NCI-H345 treated with DMSO at 0.1 percent for 48 hours (cell line): ENCODE measurements around the gene SDC3.

Experiments used
- DNase-seq: peaks from one replicate; lab custom pipeline; 2025; ENCODE audit not compliant: unreplicated experiment; lab: John Stamatoyannopoulos, UW

SDC3 gene

GRCh38 chr1:30905916-30906620 is 2.5 kb downstream of the SDC3 start:
- no peak for DNase-seq

GRCh38 chr1:30905403-30905802 is 3.2 kb downstream of the SDC3 start:
- DNase-seq = no peak

GRCh38 chr1:30904962-30905335 is 3.6 kb downstream of the SDC3 start:
- DNase-seq = no peak

GRCh38 chr1:30904191-30904961 is 4.2 kb downstream of the SDC3 start:
- DNase-seq = no peak

- no peak for DNase-seq
Observed at GRCh38 chr1:30903343-30904034, 5.1 kb downstream of the SDC3 start.

- no peak for DNase-seq
Observed at GRCh38 chr1:30902593-30903290, 5.8 kb downstream of the SDC3 start.

GRCh38 chr1:30901798-30902581 is 6.6 kb downstream of the SDC3 start:
- no peak for DNase-seq

GRCh38 chr1:30900931-30901560 is 7.5 kb downstream of the SDC3 start:
- DNase-seq = no peak

GRCh38 chr1:30900486-30900885 is 8.1 kb downstream of the SDC3 start:
- no peak for DNase-seq

DNA sequence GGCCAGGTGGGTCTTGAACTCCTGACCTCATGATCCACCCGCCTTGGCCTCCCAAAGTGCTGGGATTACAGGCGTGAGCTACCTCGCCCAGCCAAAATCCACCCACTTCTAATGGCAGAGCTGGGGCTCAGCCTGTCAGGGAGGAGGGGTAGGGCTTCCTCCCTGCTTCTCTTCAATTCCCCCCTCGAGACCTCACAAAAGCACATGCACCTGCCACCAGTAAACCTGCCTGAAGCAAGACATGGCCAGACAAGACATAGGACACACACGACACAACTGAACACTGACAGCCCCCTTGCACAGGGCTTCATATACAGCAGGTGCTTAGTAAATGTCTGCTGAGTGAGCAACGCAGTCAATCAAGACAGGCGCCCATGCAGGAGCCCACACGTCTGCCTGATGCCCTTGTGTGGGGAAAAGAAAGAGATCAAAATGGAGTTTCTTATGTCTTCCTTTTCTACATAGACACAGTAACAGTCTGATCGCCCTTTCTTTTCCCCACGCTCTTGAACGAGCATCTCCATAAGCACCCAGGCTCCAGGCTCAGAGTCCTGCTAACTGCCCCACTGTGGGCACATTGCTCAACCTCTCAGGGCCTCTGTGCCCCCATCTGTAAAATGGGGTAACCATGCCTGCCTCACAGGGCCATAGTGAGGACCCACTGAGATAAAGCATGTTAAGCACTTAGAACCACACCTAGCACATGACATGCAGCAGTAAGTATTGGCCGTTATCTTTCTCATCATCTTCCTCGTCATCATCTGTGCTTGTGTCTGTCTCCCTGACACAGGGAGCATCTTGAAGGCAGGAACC is 8.8 kb downstream of the SDC3 start:
- no peak for DNase-seq

DNA sequence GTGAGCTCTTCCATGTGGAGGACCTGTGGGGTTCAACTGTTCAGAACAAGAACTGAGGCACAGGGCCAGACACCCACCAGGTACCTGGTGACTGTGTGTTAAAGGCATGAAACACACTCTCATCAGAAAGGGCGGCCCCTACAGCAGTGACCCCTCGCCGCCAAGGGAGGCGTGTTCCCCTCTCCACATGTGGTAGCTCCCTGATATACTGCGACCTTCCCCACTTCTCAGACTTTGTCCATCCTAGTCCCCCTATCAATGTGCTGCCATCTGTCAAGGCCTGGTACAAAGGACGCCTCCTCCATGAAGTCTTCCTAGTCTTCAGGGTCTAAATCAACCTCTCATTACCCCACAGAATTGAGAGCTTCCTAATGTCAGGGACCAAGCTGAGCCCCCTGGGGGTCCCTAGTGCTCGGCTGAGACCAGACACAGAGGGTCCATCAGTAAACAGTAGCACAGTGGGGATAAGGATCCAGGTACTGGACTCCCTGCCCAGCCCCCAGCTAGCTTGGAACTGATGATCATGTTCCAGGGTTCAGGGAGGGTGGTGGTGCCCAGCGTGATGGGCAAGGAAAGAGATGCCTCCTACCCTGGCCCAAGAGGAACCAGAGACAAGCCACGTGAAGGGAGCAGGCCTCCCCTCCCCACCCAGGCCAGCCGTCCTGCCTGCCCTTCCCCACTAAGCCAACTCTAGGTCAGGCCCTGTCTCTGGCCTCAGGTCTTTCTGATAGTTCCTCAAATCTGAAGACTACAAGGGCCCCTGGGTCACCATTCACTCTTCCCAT is 10.3 kb downstream of the SDC3 start:
- no peak for DNase-seq

DNA sequence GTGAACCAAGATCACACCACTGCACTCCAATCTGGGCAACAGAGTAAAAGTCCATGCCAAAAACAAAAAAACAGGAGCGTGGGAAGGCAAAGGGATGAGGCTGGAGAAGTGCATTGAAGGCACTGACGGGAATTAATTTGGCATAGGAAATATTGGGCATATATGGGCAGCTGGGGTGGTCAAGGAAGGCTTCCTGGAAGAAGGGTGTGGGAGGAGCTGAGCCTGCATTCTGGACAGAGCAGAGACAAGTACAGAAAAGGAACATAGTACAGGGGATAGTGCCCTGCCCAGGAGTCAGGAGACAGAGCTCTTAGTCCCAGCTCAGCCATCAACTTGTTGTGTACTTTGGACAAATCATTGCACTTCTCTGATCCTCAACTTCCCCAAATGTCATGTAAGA is 11.7 kb downstream of the SDC3 start:
- DNase-seq = no peak

GRCh38 chr1:30895944-30896660 is 12.5 kb downstream of the SDC3 start:
- DNase-seq = no peak

DNA sequence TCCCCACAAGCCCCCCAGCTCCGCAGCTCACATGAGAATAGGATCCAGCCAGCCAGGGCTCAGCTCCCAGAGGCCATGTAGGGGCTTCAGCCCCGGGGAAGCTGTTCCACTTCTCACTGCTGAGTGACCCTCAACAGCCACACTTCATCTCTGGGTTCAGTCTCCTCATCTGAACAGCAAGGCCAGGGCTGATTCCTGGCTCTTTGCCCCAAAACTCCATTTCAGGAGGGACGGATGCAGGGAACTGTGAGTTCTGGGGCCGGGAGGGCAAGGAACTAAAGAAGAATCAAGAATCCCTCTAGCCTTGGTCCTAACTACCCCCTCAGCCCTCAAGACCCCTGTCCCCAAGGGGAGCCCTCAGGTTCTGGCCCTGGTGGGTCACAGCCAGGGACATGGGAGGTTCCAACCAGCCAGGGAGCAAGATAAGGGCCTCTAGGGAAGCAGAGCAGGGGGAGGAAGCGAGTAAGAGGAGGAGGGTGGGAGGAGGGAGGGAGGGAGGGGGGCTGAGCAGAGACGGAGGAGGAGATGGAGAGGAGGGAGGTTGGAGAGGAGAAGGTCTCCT is 13.1 kb downstream of the SDC3 start:
- no peak for DNase-seq

DNA sequence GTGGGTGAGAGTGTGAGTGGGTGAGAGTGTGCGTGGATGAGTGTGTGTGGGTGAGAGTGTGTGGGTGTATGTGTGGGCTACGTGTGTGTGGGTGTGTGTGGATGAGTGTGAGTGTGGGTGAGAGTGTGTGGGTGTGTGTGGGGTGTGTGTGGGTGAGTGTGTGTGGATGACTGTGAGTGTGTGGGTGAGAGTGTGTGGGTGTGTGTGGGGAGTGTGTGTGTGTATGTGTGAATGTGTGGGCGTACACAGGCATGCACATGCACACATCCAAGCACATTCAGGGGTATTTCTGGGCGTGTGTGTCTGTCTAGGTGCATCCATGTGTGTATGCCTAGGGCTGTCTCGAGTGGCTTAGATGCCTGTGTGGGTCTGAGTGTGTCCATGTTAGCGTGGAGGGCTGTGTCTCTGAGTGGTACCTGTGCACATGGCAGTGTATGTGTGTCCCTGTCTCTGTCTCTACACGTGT is 14.0 kb downstream of the SDC3 start:
- no peak for DNase-seq

GRCh38 chr1:30893776-30894507 is 14.6 kb downstream of the SDC3 start:
- DNase-seq = no peak

DNA sequence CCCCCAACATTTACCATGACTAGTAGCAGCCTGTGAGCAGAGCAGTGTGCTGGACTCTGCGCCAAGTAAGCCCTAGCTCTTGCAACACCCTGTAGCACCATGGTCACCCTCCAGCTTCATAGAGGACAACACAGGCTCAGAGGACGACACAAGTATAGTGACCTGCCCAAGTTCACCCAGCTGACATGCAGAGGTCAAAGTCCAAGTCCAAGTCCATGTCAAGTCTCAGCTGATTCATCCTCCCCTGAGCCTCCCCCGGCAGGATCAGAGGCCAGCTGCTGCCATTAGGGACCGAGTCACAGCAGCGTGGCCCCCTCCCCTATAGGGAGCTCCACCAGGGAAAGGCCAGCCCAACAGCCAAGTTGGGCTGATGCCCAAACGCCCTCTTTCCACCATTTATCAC is 15.9 kb downstream of the SDC3 start:
- no peak for DNase-seq
